GM20000 (cell line): ENCODE measurements around the gene OXCT1.

Experiments used
- DNase-seq: peaks from one replicate; pipeline ENCODE4 v3.0.0; 2012; ENCODE audit warnings: low spot score
- TF ChIP-seq, protein P1 (sequence below): IDR thresholded peaks from 2 replicates; pipeline ENCODE4 v1.5.1; 2012; ENCODE audit warnings: mild to moderate bottlenecking, control low read depth; ENCODE audit errors: extremely low read depth, missing control alignments

OXCT1 gene

DNA sequence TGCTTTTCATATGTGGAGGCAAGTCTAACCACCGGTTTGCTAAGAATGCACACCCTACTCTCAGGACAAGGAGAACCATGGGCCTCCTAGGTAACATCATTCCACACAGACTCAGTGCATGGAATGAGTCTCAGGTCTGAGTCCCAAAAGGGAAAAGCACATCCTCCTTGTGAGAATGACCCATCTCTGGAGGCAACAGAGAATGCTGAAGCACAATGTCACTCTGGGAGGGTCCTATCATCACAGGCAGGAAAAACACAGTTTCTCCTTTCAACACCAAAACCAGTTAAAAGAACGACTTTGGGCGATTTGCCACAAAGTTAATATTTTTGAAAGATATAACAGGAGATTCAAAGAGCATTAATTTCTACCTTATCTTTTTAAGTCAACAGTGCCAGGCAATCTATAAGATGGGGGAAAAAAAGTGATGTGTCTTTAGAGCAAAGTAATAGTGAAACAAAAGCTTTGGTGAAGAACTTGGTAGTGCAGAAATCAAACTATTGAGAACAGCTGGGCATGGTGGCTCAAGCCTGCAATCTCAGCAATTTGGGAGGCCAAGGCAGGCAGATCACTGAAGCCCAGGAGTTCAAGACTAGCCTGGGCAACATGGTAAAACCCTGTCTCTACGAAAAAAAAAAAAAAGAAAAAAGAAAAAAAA, 97.3 kb downstream of the OXCT1 start:
- TF ChIP-seq, protein P1, sequence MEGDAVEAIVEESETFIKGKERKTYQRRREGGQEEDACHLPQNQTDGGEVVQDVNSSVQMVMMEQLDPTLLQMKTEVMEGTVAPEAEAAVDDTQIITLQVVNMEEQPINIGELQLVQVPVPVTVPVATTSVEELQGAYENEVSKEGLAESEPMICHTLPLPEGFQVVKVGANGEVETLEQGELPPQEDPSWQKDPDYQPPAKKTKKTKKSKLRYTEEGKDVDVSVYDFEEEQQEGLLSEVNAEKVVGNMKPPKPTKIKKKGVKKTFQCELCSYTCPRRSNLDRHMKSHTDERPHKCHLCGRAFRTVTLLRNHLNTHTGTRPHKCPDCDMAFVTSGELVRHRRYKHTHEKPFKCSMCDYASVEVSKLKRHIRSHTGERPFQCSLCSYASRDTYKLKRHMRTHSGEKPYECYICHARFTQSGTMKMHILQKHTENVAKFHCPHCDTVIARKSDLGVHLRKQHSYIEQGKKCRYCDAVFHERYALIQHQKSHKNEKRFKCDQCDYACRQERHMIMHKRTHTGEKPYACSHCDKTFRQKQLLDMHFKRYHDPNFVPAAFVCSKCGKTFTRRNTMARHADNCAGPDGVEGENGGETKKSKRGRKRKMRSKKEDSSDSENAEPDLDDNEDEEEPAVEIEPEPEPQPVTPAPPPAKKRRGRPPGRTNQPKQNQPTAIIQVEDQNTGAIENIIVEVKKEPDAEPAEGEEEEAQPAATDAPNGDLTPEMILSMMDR: no peak
- DNase-seq: no peak

DNA sequence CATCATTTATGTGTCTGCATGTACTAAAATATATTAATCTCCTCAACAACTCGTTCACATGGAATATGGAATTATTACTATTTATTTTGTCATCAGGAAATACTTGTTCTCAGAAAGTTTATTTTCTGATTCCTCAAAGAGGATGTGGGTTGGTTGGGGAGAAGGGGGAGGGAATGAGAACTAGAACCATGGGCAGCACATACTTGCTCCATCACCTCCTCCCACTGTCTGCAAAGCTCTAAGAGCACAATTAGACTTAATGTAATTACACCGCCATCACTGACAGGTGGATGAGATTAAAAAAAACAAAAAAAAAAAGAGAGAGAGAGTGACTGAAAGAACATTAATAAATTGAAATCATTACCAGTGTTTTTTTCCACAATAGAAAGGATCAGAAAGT, 98.2 kb downstream of the OXCT1 start:
- DNase-seq: no peak
- TF ChIP-seq, protein P1: no peak

DNA sequence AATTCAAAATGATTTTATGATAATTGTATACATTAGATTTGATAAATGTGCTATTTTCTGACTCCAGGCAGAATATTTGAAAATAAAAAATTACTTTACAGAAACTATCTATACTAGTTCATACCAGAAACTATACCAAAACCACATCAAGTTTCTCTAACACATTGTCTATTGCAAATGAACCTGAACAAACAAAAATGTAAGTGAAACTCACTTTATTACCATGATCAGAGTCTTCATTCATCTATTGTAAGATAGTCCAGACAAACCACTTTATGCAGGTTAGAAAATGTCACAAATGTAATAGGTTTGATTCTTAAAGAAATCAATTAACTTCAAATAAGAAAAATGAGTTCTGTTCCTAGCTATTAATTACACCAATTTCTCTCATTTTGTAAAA, 99.4 kb downstream of the OXCT1 start:
- TF ChIP-seq, protein P1: no peak
- DNase-seq: peak; percentile 23

DNA sequence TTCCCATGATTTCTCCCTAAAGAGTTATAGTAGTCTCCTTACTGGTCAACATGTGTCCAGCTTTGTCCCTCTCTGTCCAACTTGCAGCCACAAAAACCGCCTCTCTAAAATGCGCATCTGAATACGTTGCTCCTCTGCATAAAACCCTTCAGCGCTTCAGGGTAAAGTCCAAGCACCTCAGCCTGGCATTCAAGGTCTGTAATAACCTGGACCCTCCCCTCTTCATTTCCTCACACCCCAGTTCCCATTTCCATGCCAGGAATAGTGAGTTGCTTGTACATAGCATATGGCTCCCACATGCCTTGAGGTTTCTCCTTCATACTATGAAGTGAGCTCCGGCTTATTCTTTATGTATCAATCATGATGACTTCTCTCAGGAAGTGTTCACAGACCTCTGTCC, 101.5 kb downstream of the OXCT1 start:
- no peak for DNase-seq
- TF ChIP-seq, protein P1: no peak

DNA sequence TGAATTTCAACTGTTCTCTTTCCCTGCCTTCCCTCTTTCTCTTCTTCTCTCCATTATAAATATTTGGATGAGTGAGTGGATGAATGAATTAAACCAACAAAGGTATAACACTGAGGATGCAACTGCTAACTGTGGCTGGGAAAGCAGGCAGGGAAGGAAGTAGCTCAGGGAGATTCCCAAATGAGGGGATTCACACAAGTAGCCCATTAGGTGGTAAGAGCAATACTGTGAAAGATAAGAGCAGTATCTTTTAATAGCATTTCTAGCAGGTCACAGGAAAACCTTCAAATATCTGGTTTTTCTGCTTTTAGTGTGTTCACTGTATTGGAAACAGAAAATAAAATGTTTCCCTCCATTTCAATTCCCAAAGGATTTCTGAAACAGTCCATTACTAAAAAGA, 105.6 kb downstream of the OXCT1 start:
- TF ChIP-seq, protein P1: no peak
- DNase-seq: no peak

DNA sequence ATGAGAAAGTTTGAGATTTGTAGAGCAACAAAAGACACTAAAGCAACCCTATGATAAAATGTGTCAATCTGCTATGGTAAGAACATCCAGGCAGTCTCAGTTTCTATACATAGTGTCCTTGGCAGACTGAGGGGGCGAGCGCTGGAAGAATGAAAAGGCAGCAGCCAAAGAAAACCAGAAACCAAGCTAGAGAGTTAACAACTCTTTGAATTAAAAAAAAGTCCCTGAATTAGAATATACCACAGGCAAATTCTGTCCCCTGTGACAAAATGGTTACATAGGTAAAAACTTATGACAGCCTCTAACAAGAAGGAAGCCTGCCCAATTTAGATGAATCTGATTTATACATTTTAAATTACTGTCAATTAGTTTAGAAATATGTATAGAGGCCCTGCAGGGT, 106.7 kb downstream of the OXCT1 start:
- TF ChIP-seq, protein P1: no peak
- DNase-seq: no peak

DNA sequence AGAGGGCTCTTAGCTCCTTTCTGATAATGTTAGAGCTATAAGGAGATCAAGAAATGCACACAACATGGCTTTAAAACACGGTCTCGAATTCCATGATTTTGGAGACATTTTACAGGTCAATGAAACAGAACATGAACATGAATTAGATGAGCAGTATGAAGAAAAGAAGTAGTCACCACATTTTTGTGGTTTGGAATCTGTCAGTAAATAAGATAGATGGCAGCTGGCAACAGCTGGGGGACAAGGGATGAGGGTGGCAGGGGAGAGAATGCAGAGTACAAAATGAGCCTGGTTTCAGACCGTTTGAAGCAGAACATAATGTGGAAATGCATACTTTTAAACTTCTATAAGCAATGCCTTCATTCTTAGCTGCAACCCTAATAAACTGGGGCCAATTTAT, 107.1 kb downstream of the OXCT1 start:
- TF ChIP-seq, protein P1: no peak

More for the DNA sequence above, 107.1 kb downstream of the OXCT1 start:
- no peak for DNase-seq
